GM19035 (cell line): ENCODE measurements around the gene BRD7.

Source experiments
- ATAC-seq: cut with Tn5 transposase; IDR thresholded peaks from one replicate; pipeline ENCODE4 v1.9.1; 2021; ENCODE audit not compliant: unreplicated experiment

Gene BRD7

DNA sequence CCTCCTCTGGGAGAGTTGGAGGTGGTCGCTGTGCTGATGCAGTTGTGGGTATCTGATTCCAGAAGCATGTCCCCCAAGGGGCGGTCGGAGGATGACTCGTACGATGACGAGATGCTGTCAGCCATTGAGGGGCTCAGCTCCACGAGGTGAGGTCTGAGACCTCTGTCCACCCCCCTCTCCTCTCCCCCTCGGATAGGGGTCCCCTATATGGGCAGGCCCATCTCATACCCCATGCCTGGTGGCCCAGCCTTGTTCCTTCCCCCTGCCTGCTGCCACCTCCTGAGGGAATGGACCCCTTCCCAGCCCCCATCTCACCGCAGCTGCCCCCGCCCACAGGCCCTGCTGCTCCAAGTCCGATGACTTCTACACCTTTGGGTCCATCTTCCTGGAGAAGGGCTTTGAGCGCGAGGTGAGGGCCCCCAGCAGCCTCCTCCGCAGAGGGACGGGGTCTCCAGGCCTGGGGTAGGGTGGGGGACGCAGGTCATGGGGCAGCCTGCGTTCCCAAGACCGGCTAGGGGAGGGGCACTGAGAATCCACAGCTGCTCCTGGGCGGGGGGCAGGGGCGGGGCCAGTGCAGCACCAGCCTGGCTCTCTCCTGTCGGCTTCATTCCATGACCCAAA lies 63.2 kb downstream of the BRD7 start:
- no peak for ATAC-seq

DNA sequence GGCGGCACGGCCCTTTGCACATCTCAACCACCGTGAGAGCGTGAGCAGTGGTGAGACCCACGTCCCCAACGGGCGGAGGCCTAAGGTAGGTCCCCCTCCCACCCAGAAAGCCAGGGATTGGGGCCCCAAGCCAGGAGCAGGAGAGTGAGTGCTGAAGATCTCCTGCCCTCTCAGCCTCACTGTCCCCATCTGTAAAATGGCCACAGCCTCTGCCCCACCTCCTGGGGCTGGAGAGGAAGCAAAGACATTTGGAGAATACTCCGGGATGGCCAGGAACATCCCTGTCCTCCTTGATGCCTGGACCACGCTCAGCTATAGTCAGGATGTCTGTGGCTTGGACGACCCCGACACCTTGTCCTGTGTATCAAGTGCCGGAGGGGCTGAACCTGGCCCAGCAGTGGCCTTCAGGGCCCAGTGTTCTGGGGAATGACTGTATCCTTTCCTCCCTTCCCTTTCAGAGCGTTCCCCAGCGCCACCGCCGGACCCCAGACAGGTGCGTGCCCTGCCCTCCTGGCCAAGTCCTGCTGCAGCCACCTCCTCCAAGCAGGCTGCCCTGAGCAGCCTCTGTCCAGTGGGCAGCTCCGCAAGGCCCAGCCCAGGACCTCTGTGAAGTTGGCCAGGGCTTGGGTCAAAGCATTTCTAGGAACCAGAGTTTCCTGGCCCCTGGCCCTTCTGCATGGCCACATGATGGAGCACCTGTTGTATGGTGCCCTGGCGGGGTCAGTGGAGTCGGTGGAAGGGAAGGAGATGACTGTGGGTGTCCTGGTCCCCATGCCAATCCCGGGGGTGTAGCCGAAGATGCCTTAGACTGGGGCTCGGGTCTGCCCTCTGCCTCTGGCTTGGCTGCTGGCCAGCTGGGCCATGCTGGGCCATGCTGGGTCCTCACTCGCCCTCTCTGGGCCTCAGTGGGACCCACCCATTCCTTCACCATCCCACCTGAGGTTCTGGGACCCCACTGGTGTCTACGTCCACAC lies 64.0 kb downstream of the BRD7 start:
- no peak for ATAC-seq

DNA sequence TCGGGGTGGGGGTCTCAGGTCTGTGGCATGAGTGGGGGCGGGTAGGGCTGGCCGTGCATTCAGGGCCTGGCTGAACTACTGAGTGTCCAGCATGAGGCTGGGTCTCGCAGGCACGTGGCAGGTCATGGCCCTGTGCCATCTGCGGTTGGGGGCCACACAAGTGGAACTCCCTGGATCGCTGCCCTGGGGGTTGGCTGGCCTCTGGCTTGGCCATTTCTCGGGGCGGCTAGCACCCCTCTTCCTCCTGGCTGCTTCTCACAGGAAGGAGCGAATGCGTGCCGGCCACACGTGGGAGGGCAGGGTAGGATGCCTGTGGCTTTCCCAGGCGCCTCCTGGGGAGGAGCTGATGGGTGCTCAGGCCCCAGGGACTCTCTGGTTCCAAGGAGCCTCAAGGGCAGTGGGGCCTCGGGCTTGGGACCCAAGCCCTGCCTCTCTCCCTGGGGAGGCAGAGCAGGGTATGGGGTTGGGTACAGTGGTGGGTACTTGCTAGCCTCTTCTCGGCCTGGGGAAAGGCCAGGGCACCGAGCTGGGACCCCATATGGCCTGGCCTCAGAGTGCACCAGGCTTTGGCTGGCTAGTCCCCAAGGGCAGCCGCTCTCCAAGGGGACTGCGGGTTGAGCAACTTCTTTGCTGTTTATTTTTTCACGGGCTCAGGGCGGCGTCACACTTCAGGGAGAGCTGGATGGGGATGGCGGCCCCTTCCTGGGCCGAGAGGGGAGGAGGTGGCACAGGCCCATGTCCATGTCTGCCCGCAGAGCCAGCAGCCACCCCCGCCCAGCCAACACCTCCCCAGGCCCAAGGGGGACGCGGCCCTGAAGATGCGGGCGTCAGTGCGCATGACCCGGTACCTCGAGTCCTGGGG lies 65.0 kb downstream of the BRD7 start:
- no peak for ATAC-seq

DNA sequence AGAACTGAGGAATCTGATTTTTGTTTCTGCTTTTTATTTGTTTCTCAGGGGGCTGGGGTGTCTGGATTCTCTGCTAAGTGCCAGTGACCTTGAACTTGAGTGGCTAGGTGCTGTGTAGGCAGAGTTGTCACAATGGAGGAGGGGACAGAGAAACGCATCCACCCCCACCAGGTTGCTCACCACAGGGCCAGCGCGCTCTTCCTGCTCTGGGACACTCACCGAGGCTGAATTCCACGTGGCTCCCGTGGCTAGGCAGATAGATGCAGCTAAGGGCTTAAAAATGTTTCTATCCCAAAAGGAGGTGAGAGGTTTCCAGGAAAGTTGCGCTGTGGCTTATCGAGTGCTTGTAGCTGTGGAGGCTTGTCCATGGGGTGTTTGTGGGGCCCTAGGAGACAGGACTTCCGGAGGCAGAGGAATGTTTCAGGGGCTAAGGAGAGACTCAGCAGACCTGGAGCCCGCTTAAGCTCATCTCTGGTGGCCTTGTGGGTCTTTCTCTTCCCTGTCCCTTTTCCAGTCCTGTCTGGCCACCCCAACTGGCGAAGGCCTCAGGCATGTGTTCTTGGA lies 65.7 kb downstream of the BRD7 start:
- no peak for ATAC-seq

DNA sequence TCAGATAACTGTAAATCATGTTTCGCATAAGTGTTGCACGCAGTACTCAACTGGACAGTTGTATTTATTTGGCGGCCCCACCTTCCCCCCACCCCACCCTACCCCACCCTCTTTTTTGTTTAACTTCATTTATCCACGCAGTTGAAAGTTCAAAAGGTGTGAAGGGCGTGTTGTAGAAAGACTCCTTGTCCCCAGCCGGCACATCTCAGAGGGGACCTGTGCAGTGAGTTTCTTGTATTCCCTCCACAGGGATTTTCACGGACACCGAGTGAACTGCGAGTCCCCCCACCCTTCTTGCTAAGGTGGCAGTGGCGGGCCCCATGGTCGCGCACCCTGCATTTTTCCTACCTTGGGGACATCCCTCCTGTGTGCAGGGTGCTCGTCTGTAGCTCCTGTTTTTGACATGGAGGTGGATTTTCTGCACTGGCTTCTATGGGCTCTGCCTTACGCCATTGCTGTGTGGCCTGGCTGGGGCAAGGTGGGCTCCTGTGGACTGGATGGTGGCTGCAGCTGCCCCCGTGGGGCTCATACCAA lies 66.2 kb downstream of the BRD7 start:
- ATAC-seq = no peak

DNA sequence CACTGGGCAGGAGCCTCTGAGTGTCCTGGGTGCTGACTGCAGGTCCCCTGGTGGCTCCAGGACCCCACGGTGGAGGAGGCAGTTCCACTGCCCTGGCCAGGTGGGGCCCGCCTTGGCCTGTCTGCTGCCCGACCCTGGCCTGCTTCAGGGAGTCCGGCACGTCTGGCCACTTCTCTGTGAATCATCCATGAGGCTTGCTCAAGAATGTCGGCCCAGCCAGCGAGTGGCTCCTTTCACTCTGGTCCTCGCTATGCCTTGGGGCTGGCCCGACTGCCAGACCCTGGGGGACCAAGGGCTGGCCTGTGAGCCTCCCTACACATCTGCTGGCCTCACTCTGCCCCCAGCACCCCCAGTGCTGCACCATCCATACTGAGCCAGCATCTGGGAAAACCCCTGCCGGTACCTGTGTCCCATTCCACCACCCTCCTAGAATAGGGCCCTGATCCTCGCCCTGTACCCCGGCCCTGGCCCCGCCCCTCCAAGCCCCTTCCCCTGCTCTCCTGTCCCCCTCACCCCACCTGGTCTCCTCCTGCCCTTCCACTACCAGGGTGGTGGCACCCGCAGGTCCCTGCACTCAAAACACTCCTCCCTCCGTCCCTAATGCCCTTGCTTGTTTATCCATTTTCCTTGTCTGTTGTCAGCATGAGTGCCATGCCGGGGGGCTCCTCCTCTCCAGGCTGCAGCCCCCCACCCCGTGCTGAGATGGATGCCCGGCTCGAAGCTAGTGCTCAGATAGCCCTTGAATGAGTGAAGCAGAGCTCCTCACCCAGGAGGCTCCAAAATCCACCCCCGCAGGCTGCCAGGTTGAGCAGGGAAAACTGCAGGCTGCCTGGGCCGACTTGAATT lies 66.9 kb downstream of the BRD7 start:
- no peak for ATAC-seq

DNA sequence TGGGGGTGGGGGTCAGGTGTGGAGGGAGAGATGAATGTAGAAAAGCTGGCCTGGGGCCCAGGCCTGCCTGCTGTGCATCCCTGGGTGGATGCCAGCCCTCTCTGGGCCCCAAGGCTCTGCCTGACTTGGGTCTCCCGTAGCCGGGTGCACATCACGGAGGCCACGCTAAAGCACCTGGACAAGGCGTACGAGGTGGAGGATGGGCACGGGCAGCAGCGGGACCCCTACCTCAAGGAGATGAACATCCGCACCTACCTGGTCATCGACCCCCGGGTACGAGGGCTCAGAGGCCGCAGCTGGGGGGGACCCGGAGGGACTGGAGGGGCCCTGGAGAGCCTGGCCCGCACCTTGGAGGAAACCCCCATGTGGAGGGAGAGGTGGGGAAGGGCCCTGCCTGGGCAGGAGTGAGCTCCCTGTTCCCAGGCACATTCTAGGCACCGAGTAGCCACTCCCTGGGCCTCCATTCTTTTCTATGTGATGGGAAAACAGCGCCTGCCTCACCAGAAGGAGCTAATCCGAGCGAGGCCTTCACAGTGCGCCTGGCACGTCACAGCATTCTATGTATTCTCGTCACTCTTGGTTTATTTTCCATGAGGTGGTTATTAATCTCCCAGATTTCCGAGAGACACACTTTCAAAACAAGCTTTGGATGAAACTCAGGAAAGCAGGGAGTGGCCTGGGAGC lies 67.7 kb downstream of the BRD7 start:
- no peak for ATAC-seq

DNA sequence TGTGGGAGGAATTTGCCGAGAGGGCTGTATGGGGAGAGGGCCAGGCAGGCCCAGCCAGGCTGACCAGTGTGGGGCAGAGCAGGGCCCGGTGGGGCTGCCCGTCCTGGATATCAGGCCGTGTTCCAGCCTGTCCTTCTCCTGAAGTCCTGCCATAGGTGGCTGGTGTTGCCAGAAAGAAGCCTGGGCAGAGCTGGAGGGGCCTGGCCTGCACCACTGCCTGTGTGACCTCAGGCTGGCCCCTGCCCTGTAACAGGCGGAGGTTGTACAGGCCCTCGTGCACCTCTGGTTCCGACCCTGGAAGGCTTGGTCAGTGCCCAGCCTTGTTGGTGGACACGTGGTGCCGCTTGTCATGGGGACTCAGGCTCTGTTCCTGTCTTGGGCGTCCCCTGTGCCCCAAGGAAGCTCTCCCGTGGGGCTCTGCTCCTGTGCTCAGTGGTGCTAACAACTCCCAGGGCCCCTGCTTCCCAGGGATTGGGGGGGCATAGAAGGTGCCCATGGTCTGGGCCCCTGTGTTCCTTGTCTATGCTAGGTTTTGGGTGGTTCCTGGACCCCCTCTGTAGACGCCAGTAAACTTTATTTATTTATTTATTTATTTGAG lies 69.2 kb downstream of the BRD7 start:
- ATAC-seq = no peak

DNA sequence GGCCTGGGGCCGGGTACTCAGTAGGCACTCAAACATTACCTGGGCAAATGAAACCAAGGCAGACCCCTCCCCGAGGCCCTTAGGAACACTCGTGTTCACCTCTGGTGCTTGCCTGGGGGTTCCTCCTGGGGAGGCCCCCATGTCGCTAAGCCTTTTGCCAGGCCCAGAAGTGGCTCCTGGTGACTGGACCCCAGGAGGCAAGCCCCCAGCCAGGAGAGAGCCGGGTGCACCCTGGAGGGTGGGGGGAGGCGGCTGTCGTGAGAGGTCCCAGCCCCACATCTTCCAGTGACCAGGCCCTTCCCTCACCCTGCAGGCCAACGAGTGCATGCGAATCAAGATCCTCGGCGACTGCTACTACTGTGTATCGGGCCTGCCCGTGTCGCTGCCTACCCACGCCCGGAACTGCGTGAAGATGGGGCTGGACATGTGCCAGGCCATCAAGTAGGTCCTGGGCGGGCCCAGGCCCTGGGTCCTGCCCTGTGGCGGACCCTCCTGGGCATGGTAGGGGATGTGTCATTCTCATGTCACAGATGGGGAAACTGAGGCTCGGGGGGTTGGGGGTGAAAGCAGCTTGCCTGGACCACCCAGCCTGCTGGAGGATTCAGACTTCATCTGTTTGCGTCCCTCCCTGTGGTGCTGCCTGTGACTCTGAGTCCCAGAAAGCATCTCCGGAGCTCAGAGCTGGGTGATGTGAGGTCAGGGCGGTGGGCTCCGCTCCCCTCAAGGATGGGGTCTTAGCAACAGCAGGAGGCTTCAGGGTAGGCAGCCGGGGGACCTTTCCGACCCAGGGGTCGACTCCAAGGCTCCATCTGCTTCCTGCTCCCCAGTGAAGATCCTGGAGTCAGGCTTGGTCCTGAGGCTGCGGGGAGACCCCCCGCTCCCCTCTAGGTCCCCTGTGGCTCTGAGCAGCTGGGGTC lies 69.9 kb downstream of the BRD7 start:
- ATAC-seq = no peak

DNA sequence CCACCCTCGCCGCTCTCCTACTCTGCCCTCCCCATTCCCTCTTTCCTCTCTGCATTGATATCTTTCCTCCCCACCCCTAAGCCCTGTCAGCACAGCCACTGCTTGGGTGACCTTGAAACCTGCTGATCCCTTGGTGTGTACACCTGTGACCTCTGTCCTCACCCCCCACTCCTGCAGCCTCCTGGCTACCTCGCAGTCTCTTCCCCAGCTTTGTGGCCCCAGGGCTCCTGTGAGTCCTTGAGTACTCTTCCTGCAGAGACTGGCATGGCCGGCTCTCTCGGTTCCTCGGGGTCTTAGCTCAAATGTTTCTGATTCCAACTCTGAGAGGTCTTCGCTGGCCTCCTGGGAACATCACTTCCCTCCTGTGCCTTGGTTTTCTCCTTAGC lies 70.7 kb downstream of the BRD7 start:
- no peak for ATAC-seq

DNA sequence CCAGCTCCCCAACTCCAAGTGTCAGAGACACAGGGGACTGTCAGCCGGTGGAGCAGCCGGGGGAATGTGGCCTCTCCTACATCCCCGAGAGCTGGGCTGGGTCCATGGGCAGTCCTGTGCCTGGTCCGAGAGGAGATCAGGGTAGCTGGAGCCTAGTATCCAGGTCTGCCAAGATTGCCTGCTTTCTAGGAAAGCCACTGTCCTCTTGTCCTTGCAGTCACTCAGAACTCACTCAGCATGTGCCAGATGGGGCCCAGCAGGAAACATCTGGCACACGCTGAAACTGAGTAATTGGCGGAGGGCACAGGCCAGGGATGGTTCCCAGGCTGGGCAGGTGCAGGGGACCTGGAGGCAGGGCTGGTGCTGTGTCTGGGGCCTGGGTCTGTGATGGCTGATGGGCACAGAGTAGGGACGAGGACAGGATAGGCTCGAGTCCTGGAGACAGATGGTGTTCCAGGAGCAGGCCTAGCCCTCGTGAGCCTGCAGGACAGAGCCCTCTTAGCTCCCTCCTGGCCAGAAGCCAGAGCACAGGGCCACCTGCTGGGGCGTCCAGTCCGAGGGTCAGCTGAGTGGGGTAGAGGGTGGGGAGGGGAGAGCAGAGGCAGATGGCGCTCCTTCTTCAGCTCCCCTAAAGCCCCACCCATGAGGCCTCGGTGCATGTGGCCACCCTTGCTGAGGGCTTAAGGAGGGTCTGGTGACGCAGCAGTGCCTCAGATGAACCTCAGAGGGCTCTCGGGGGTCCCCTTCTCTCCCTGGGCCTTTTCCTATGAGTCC lies 71.3 kb downstream of the BRD7 start:
- no peak for ATAC-seq

DNA sequence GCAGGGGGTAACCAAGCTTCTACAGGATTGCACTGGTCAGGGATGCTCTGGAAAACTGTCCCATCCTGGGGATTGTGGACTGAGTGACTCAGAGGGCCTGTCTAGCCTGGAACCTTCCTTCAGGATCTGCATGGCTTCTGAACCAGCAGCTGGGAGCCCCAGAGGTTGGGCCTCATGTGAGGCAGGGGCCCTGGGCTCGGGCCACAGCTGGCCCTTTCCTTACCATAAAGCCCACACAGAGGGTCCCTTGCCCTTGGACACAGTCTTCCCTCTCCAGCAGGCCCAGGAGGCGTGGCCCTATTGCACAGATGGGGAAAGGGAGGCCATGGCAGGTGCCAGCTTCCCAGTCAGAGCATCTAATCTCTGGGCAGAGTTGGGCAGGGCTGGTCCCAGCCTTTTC lies 72.0 kb downstream of the BRD7 start:
- no peak for ATAC-seq

DNA sequence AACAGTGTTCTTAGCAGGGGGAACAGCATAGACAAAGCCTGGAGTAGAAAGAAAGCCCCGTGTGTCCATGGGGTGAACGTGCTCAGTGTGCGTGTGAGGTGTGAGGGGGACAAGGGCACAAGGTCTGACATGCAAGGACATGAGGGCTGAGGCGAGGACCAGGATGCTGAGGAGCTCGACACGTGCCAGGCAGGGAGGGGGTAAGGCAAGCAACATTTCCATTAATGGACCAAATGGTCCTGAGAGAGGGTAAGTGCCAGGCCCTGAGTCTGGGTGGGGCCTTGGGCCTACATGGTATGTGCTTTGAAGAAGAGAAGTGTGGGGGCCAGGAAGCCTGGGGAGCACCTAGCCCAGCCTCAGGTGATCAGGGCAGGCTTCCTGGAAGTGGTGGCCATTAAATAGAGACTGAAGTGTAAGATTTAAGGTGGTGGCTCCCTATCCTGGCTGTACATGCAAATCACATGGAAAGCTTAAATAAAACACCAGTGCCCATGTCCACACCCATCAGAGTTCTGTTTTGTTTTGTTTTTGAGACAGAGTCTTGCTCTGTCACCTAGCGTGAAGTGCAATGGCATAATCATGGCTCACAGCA lies 73.2 kb downstream of the BRD7 start:
- ATAC-seq = no peak

DNA sequence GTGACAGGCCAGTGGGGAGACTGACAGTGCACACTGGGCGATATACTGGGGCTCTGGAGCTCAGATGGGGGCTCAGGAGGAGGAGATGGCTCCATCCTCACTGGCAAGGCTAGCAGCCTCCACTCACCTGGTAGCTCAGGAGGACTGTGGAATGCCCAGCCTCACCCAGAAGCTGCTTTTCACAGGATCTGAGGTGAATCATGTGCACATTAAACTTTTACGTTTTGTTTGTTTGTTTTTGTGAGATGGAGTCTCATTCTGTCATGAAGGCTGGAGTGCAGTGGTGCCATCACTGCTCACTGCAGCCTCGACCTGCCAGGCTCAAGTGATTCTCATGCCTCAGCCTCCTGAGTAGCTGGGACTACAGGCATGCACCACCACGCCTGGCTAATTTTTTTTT lies 73.8 kb downstream of the BRD7 start:
- ATAC-seq = no peak

DNA sequence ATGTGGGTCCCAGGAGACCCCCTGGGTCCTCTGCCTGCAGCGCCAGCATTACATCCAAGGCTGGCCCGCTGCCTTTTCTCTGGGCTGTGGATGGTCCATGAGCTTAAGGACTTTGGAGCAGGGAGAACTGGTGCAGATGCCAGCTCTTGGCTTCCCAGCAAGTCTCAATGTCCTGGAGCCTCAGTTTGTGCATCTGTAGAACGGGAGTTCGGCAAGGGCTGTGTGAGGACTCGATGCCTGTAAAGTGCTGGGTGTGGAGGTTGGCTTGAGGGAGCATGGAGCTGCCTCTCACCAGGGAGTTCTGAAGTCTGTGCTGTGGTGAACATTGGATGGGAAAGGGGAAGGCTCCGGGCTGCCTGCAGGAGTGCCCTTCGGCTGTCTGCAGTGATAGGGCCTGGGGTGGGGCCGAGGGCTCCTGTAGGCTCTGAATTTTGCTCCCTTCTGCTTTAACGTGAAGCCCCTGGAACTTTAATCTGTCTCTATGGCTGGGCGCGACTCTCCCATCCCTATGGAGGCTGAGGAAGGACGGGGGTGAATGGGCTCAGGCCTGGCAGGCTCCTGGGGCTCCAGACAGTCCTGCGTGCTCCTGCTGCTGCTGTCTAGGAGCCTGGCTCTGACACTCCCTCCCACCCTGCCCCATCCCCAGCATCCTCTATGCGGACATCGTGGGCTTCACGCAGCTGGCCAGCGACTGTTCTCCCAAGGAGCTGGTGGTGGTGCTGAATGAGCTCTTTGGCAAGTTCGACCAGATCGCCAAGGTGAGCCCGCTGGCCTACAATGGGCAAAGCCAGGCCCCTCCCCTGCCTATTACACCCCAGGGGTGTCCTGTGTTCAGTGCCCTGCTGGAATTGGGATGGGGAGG lies 74.6 kb downstream of the BRD7 start:
- ATAC-seq = no peak
